ENCODE measurements around the gene MRPS22. TPM values are rescaled to one million over a fixed set of nuclear protein-coding genes. Genes with fewer than 3 reads are reported as not detected.

Gene MRPS22
- total and polyA plus RNA-seq, 8 donors: 28.4 to 63.0 (median 56.5) TPM

DNA sequence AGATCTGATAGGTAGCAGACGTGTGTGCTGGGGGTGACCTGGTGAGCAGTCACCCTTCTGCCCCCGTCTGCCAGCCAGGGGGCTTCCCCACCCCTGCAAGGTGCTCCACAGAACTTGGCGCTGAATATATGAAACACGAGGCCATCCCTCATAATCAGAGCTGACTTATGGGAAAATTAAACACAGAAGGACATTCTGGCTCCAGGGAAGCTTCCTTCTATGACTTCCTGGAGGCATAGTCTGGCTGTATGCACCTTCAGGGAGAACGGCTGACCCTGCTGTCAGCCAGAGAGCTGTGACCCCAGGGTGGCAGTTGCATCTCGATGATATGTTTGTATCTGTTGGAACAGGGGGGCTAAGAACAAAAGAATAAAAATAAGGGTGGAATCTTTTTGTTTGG is 26.6 kb upstream of the MRPS22 start:
- TF ChIP-seq, protein P1, sequence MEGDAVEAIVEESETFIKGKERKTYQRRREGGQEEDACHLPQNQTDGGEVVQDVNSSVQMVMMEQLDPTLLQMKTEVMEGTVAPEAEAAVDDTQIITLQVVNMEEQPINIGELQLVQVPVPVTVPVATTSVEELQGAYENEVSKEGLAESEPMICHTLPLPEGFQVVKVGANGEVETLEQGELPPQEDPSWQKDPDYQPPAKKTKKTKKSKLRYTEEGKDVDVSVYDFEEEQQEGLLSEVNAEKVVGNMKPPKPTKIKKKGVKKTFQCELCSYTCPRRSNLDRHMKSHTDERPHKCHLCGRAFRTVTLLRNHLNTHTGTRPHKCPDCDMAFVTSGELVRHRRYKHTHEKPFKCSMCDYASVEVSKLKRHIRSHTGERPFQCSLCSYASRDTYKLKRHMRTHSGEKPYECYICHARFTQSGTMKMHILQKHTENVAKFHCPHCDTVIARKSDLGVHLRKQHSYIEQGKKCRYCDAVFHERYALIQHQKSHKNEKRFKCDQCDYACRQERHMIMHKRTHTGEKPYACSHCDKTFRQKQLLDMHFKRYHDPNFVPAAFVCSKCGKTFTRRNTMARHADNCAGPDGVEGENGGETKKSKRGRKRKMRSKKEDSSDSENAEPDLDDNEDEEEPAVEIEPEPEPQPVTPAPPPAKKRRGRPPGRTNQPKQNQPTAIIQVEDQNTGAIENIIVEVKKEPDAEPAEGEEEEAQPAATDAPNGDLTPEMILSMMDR (IDR thresholded peaks at IDR 0.05): no peak
- H3K9me3 ChIP-seq: no peaks in the 10 kb centered on the region
- no peak for DNase-seq
- no peak overlapping the region for H3K4me3 ChIP-seq
- H3K27me3 ChIP-seq: peaks cover 0 to 45% of the 10 kb centered on the region in 2 donors
- intact Hi-C loops (cut with DNase I): no loop called here
- H3K36me3 ChIP-seq: no peaks in the 10 kb centered on the region
- H3K4me1 ChIP-seq: no peaks in the 10 kb centered on the region
- no peak for ATAC-seq
- H3K27ac ChIP-seq: no peak overlapping the region

DNA sequence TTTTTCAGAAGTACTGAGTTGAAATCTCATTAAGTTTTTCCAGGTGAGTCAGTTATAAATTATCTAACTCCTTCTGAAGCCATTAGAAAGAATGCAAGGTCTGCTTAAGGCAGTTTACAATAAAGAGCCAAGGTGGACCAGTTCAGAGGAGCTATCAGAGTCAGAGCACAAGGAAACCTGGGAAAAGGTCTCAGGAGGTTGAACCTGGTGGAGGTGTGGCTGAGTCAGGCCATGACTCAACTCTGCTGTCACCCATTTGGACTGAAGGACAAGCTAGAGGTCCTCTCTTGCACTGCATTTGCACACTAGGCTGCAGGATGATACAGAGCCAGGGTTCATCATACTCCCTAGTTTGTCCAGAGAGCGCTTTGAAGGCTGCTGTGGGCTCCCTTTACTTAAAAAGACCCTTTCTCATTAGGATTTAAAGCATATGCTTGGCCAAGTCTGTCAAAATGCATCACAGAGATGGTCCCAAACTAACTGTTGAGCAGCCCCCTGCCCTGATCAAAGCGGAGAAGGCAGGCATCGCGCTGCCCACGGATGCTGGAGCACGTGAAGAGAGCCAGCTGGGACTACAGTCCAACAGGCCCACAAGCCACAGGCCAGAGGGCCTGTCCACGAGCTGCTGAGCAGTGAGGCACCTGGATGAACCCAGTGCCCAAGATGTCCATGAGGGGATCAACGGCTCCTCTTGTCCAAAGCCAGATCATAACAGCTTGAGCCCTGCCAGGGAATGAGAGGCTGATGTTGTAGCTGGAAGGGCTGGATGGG is 26.0 kb upstream of the MRPS22 start:
- Histone ChIP-seq H3K4me3 (no peak overlapping the region), H3K4me1 (no peaks in the 10 kb centered on the region), H3K36me3 (no peaks in the 10 kb centered on the region), H3K27ac (no peak overlapping the region), H3K27me3 (peaks cover 0 to 46% of the 10 kb centered on the region in 2 donors), H3K9me3 (no peaks in the 10 kb centered on the region)
- TF ChIP-seq, protein P1 (IDR thresholded peaks at IDR 0.05): no peak
- ATAC-seq (no peak), DNase-seq (no peak)
- intact Hi-C loops (cut with DNase I): no loop called here

DNA sequence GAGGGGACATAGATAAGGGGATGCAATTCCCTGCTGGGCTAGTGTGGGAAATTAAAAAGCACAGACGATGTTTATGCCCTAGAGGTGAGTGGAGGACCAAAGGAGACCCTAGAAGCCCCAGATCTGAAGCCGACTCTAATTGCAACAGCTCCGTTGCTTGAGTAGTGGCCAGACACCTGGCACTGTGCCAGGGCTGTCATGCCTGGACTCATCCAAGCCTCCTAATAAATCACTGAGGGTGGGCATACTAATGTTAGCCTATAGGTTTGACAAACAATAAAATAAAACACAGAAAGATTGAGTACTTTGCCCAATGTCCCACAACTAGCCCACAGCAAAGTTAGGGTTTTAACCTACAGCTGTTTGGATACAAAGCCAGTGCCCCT is 25.4 kb upstream of the MRPS22 start:
- Histone ChIP-seq H3K4me1 (no peaks in the 10 kb centered on the region), H3K36me3 (no peaks in the 10 kb centered on the region), H3K4me3 (no peak overlapping the region), H3K27ac (no peak overlapping the region), H3K9me3 (no peaks in the 10 kb centered on the region), H3K27me3 (peaks cover 0 to 46% of the 10 kb centered on the region in 2 donors)
- intact Hi-C loops (cut with DNase I): no loop called here
- ATAC-seq (no peak), DNase-seq (no peak)
- TF ChIP-seq, protein P1 (IDR thresholded peaks at IDR 0.05): no peak

DNA sequence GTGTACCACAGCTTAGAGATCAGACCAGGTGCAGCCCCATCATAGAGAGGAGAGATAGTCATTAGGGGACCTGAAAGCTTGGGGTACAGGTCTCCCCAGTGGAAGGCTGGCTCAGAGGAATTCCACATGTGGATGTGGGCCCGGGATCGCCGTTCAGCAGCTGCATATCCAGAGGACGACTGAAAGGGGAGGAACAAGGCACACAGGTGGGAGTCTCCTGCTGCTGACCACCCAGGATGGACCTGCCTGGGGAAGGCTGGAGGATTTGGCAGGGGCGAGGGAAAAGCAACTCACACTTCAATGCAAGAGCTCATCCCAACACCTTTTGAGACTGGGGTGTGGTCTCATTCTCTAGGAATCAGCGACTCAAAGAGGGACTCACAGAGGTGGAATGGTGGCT is 25.0 kb upstream of the MRPS22 start:
- intact Hi-C loops (cut with DNase I): no loop called here
- TF ChIP-seq, protein P1 (IDR thresholded peaks at IDR 0.05): no peak
- H3K27ac ChIP-seq: no peak overlapping the region
- no peak overlapping the region for H3K4me3 ChIP-seq
- DNase-seq: no peak
- no peaks in the 10 kb centered on the region for H3K36me3 ChIP-seq
- H3K9me3 ChIP-seq: no peaks in the 10 kb centered on the region
- peaks cover 0 to 46% of the 10 kb centered on the region in 2 donors for H3K27me3 ChIP-seq
- ATAC-seq: no peak
- H3K4me1 ChIP-seq: no peaks in the 10 kb centered on the region

DNA sequence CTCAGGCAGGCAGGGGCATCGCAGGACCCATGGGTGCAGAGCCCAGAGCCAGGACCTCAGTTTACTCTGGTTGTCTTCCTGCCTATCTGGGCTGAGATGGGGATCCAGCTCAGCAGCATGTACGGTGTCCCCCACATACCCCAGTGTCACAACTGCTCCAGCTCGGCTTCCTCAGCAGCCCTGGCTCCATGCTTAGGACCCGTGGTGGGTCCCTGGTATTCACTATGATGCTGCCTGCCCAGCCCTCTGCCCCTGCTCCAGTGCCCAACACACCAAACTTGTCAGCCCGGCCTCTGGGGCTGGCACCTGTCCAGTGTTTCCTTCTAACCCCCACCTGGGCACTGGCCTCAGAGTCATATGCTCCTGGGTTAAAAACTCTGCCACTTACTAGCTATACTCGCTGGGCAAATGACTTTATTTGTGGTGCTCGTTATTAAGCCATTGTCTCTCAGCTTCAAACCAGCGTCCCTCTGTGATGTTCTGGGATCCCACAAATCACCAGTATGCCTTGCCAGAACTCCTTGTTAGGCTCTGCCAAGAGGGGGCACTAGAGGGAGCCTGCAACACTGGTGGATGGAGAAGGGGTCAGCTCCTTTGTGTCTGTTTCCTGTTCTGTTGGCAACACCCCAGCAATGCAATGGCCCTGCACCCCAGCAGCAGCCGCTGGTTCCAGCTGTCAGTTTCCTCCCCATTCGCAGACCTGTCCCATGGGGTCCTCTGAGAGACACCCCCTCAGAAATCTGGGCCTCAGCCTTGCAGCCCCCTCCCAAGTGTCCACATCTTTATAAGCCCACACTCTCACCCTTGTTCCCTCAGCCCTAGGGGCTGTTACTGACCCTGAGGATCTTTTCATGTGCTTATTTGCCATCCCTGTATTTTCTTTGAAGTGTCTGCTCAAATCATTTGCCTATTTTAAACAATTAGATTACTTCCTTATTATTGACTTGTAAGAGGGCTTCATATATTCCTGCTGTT is 24.1 kb upstream of the MRPS22 start:
- ATAC-seq (no peak), DNase-seq (peak in 1 of 4 donors; percentile 29)
- H3K27me3 ChIP-seq: peaks cover 0 to 46% of the 10 kb centered on the region in 2 donors
- H3K36me3 ChIP-seq: no peaks in the 10 kb centered on the region
- no peak overlapping the region for H3K27ac ChIP-seq
- H3K4me3 ChIP-seq: no peak overlapping the region
- intact Hi-C loops (cut with DNase I): no loop called here
- no peaks in the 10 kb centered on the region for H3K9me3 ChIP-seq
- TF ChIP-seq, protein P1 (IDR thresholded peaks at IDR 0.05): no peak
- H3K4me1 ChIP-seq: no peaks in the 10 kb centered on the region
